ENCODE results near the gene PCDH12. TPM values are rescaled to one million over a fixed set of nuclear protein-coding genes. Genes with fewer than 3 reads are reported as not detected.

The PCDH12 gene
- polyA plus RNA-seq, 1 donor (not counting 4 experiments of a cell fraction or from before 2014, with no cell fraction given), result 0.01 TPM

- no peaks in the 10 kb centered on the region for H3K79me2 ChIP-seq (ENCODE audit: control insufficient read depth, insufficient read depth, low read length)
- H2AFZ ChIP-seq (ENCODE audit: control insufficient read depth, low read length), result no peak overlapping the region
- H3K9me1 ChIP-seq (ENCODE audit: control insufficient read depth, extremely low read depth, insufficient read depth, low read length), result no peaks in the 10 kb centered on the region
- no peaks in the 10 kb centered on the region for H3K27me3 ChIP-seq (ENCODE audit: control insufficient read depth, extremely low read depth, insufficient read depth, low read length)
- DNase-seq (ENCODE audit: low read depth, low spot score) (no peak), FAIRE-seq (no peak)
- peaks cover 2% of the 10 kb centered on the region for H3K4me1 ChIP-seq (ENCODE audit: control insufficient read depth, extremely low read depth, insufficient read depth, low read length)
- TF ChIP-seq EZH2 (IDR thresholded peaks at IDR 0.05; ENCODE audit: low read length) (no peak), CTCF (optimal IDR thresholded peaks at IDR 0.05 in 1 of 3, IDR thresholded peaks at IDR 0.05 in 1 of 3, conservative IDR thresholded peaks at IDR 0.05 in 1 of 3; ENCODE audit: extremely low read depth in 1 of 3, insufficient read depth in 2 of 3, low read length in 3 of 3) (no peak)
- H3K9ac ChIP-seq (ENCODE audit: control insufficient read depth, extremely low read depth, insufficient read depth, low read length), result no peak overlapping the region
- H3K4me2 ChIP-seq (ENCODE audit: control insufficient read depth, extremely low read depth, insufficient read depth, low read depth, low read length), result no peak overlapping the region
- no peaks in the 10 kb centered on the region for H4K20me1 ChIP-seq (ENCODE audit: control insufficient read depth, extremely low read depth, insufficient read depth, low read length)
- dilution Hi-C loops (cut with MboI; ENCODE audit: extremely low pct_ligation_motif_present, low sequenced_read_pairs), result no loop called here
- H3K36me3 ChIP-seq (ENCODE audit: control insufficient read depth in 2 of 2, extremely low read depth in 1 of 2, insufficient read depth in 2 of 2, low read length in 2 of 2), result peaks cover 15 to 17% of the 10 kb centered on the region in 2 experiments
- H3K9me3 ChIP-seq (ENCODE audit: control insufficient read depth, low read depth, low read length), result no peaks in the 10 kb centered on the region
- H3K27ac ChIP-seq (ENCODE audit: control insufficient read depth, insufficient read depth, low read length), result no peak overlapping the region
- H3K4me3 ChIP-seq (ENCODE audit: control insufficient read depth in 2 of 3, extremely low read depth in 1 of 3, insufficient read depth in 2 of 3, low read depth in 1 of 3, low read length in 3 of 3), result no peak overlapping the region
These were observed 31.7 kb upstream of the PCDH12 start for GRCh38 chr5:141989720-141990119.

- DNase-seq (ENCODE audit: low read depth, low spot score) (no peak), FAIRE-seq (no peak)
- Histone ChIP-seq H2AFZ (ENCODE audit: control insufficient read depth, low read length) (no peak overlapping the region), H3K36me3 (ENCODE audit: control insufficient read depth in 2 of 2, extremely low read depth in 1 of 2, insufficient read depth in 2 of 2, low read length in 2 of 2) (peaks cover 8 to 18% of the 10 kb centered on the region in 2 experiments), H3K79me2 (ENCODE audit: control insufficient read depth, insufficient read depth, low read length) (no peaks in the 10 kb centered on the region), H3K27me3 (ENCODE audit: control insufficient read depth, extremely low read depth, insufficient read depth, low read length) (no peaks in the 10 kb centered on the region), H3K9me1 (ENCODE audit: control insufficient read depth, extremely low read depth, insufficient read depth, low read length) (no peaks in the 10 kb centered on the region), H3K9ac (ENCODE audit: control insufficient read depth, extremely low read depth, insufficient read depth, low read length) (no peak overlapping the region), H3K4me3 (ENCODE audit: control insufficient read depth in 2 of 3, extremely low read depth in 1 of 3, insufficient read depth in 2 of 3, low read depth in 1 of 3, low read length in 3 of 3) (no peak overlapping the region), H3K4me2 (ENCODE audit: control insufficient read depth, extremely low read depth, insufficient read depth, low read depth, low read length) (no peak overlapping the region), H3K9me3 (ENCODE audit: control insufficient read depth, low read depth, low read length) (no peaks in the 10 kb centered on the region), H3K27ac (ENCODE audit: control insufficient read depth, insufficient read depth, low read length) (no peak overlapping the region), H4K20me1 (ENCODE audit: control insufficient read depth, extremely low read depth, insufficient read depth, low read length) (no peaks in the 10 kb centered on the region), H3K4me1 (ENCODE audit: control insufficient read depth, extremely low read depth, insufficient read depth, low read length) (no peaks in the 10 kb centered on the region)
- TF ChIP-seq CTCF (optimal IDR thresholded peaks at IDR 0.05 in 1 of 3, IDR thresholded peaks at IDR 0.05 in 1 of 3, conservative IDR thresholded peaks at IDR 0.05 in 1 of 3; ENCODE audit: extremely low read depth in 1 of 3, insufficient read depth in 2 of 3, low read length in 3 of 3), result no peak
- no peak for TF ChIP-seq EZH2 (IDR thresholded peaks at IDR 0.05; ENCODE audit: low read length)
- dilution Hi-C loops (cut with MboI; ENCODE audit: extremely low pct_ligation_motif_present, low sequenced_read_pairs), result no loop called here
These were observed 28.1 kb upstream of the PCDH12 start for GRCh38 chr5:141986072-141986471.

Measured in keratinocyte (primary cell).